ENCODE data around the gene PPFIA3. TPM values are rescaled to one million over a fixed set of nuclear protein-coding genes. Genes with fewer than 3 reads are reported as not detected.

PPFIA3 gene
- total RNA-seq, 3 donors from 2014 or later, result 3.4 to 5.0 (median 4.0) TPM

- DNase-seq (no peak), ATAC-seq (no peak)
- Mint-ChIP-seq H3K4me1 (ENCODE audit: low read depth) (peaks cover 23% of the 10 kb centered on the region), H3K4me3 (no peak overlapping the region), H3K36me3 (ENCODE audit: insufficient read depth) (peaks cover 30% of the 10 kb centered on the region), H3K9me3 (no peaks in the 10 kb centered on the region), H3K27me3 (ENCODE audit: low read depth) (no peaks in the 10 kb centered on the region)
Observed at GRCh38 chr19:49092686-49093085, 26.7 kb upstream of the PPFIA3 start.

- ATAC-seq, result no peak
- no peak overlapping the region for H3K4me3 Mint-ChIP-seq
- no peak for DNase-seq
- peaks cover 30% of the 10 kb centered on the region for H3K36me3 Mint-ChIP-seq (ENCODE audit: insufficient read depth)
- no peaks in the 10 kb centered on the region for H3K9me3 Mint-ChIP-seq
- peaks cover 17% of the 10 kb centered on the region for H3K4me1 Mint-ChIP-seq (ENCODE audit: low read depth)
- H3K27me3 Mint-ChIP-seq (ENCODE audit: low read depth), result no peaks in the 10 kb centered on the region
Observed at GRCh38 chr19:49094505-49095482, 24.6 kb upstream of the PPFIA3 start.

- no peaks in the 10 kb centered on the region for H3K27me3 Mint-ChIP-seq (ENCODE audit: low read depth)
- H3K9me3 Mint-ChIP-seq, result no peaks in the 10 kb centered on the region
- peaks cover 9% of the 10 kb centered on the region for H3K4me1 Mint-ChIP-seq (ENCODE audit: low read depth)
- ATAC-seq (peak; percentile 80 to 86), DNase-seq (peak; percentile 68)
- peaks cover 24% of the 10 kb centered on the region for H3K36me3 Mint-ChIP-seq (ENCODE audit: insufficient read depth)
- no peak overlapping the region for H3K4me3 Mint-ChIP-seq
Observed at GRCh38 chr19:49097453-49098288, 21.7 kb upstream of the PPFIA3 start.

GRCh38 chr19:49098795-49099194, 20.5 kb upstream of the PPFIA3 start:
- ATAC-seq, result no peak
- DNase-seq, result no peak
- Mint-ChIP-seq H3K27me3 (ENCODE audit: low read depth) (no peaks in the 10 kb centered on the region), H3K4me1 (ENCODE audit: low read depth) (peaks cover 9% of the 10 kb centered on the region), H3K36me3 (ENCODE audit: insufficient read depth) (peaks cover 21% of the 10 kb centered on the region), H3K4me3 (no peak overlapping the region), H3K9me3 (no peaks in the 10 kb centered on the region)

GRCh38 chr19:49101160-49101559, 18.2 kb upstream of the PPFIA3 start:
- Mint-ChIP-seq H3K4me3 (no peak overlapping the region), H3K4me1 (ENCODE audit: low read depth) (peaks cover 6% of the 10 kb centered on the region), H3K9me3 (no peaks in the 10 kb centered on the region), H3K27me3 (ENCODE audit: low read depth) (no peaks in the 10 kb centered on the region), H3K36me3 (ENCODE audit: insufficient read depth) (peaks cover 23% of the 10 kb centered on the region)
- DNase-seq, result no peak
- ATAC-seq, result no peak

GRCh38 chr19:49102303-49102702, 17.0 kb upstream of the PPFIA3 start:
- DNase-seq, result no peak
- H3K36me3 Mint-ChIP-seq (ENCODE audit: insufficient read depth), result peaks cover 34% of the 10 kb centered on the region
- no peaks in the 10 kb centered on the region for H3K27me3 Mint-ChIP-seq (ENCODE audit: low read depth)
- ATAC-seq, result no peak
- no peaks in the 10 kb centered on the region for H3K9me3 Mint-ChIP-seq
- no peak overlapping the region for H3K4me3 Mint-ChIP-seq
- peaks cover 8% of the 10 kb centered on the region for H3K4me1 Mint-ChIP-seq (ENCODE audit: low read depth)

- Mint-ChIP-seq H3K4me1 (ENCODE audit: low read depth) (peaks cover 6% of the 10 kb centered on the region), H3K4me3 (no peak overlapping the region), H3K9me3 (no peaks in the 10 kb centered on the region), H3K27me3 (ENCODE audit: low read depth) (no peaks in the 10 kb centered on the region), H3K36me3 (ENCODE audit: insufficient read depth) (peaks cover 35% of the 10 kb centered on the region)
- ATAC-seq, result no peak
- DNase-seq, result no peak
Observed at GRCh38 chr19:49103331-49104085, 15.8 kb upstream of the PPFIA3 start.

GRCh38 chr19:49104229-49104864, 15.0 kb upstream of the PPFIA3 start:
- Mint-ChIP-seq H3K9me3 (no peaks in the 10 kb centered on the region), H3K4me1 (ENCODE audit: low read depth) (peaks cover 6% of the 10 kb centered on the region), H3K4me3 (no peak overlapping the region), H3K27me3 (ENCODE audit: low read depth) (no peaks in the 10 kb centered on the region), H3K36me3 (ENCODE audit: insufficient read depth) (peaks cover 40% of the 10 kb centered on the region)
- ATAC-seq (no peak), DNase-seq (no peak)

GRCh38 chr19:49106648-49107135, 12.7 kb upstream of the PPFIA3 start:
- Mint-ChIP-seq H3K27me3 (ENCODE audit: low read depth) (no peaks in the 10 kb centered on the region), H3K4me3 (no peak overlapping the region), H3K4me1 (ENCODE audit: low read depth) (peaks cover 2% of the 10 kb centered on the region), H3K36me3 (ENCODE audit: insufficient read depth) (peaks cover 35% of the 10 kb centered on the region), H3K9me3 (no peaks in the 10 kb centered on the region)
- ATAC-seq (peak; percentile 64 to 77), DNase-seq (peak; percentile 63)

GRCh38 chr19:49107625-49108459, 11.5 kb upstream of the PPFIA3 start:
- Mint-ChIP-seq H3K9me3 (no peaks in the 10 kb centered on the region), H3K36me3 (ENCODE audit: insufficient read depth) (peaks cover 33% of the 10 kb centered on the region), H3K4me1 (ENCODE audit: low read depth) (peaks cover 2% of the 10 kb centered on the region), H3K4me3 (no peak overlapping the region), H3K27me3 (ENCODE audit: low read depth) (no peaks in the 10 kb centered on the region)
- DNase-seq, result no peak
- ATAC-seq, result no peak

GRCh38 chr19:49109051-49109450, 10.3 kb upstream of the PPFIA3 start:
- ATAC-seq (no peak), DNase-seq (no peak)
- Mint-ChIP-seq H3K27me3 (ENCODE audit: low read depth) (no peaks in the 10 kb centered on the region), H3K9me3 (no peaks in the 10 kb centered on the region), H3K4me1 (ENCODE audit: low read depth) (peaks cover 11% of the 10 kb centered on the region), H3K4me3 (no peak overlapping the region), H3K36me3 (ENCODE audit: insufficient read depth) (peaks cover 33% of the 10 kb centered on the region)

- no peak overlapping the region for H3K4me3 Mint-ChIP-seq
- H3K36me3 Mint-ChIP-seq (ENCODE audit: insufficient read depth), result peaks cover 33% of the 10 kb centered on the region
- no peak for DNase-seq
- H3K27me3 Mint-ChIP-seq (ENCODE audit: low read depth), result no peaks in the 10 kb centered on the region
- H3K4me1 Mint-ChIP-seq (ENCODE audit: low read depth), result peaks cover 11% of the 10 kb centered on the region
- H3K9me3 Mint-ChIP-seq, result no peaks in the 10 kb centered on the region
- no peak for ATAC-seq
Observed at GRCh38 chr19:49109569-49110233, 9.6 kb upstream of the PPFIA3 start.

Measured in activated T-cell treated with anti-CD3 and anti-CD28 coated beads, Interleukin-2, amount 50 U/mL, for 4 hours (primary cell).